Esophagus muscularis mucosa (tissue), 4 donors: ENCODE measurements around the gene ZSWIM2. TPM values are rescaled to one million over a fixed set of nuclear protein-coding genes. Genes with fewer than 3 reads are reported as not detected.

Source experiments
- DNase-seq: peaks from one replicate; pipeline ENCODE4 v3.0.0-alpha.2; 2017; ENCODE audit errors: extremely low spot score
- H3K27ac ChIP-seq, 4 donors: fragments of 200-600 bp; sonication (generic); replicated peaks in 1 of 4; 1 replicate in 3 of 4; 2 replicates in 1 of 4; pipeline ENCODE4 v1.5.1; 2016 to 2019; ENCODE audit warnings: mild to moderate bottlenecking in 1 of 4
- H3K27me3 ChIP-seq, 4 donors: fragments of 200-600 bp; sonication (generic); one replicate each; pipeline versions ENCODE4 v1.5.1 to v1.6.0; 2016 to 2019
- H3K36me3 ChIP-seq, 4 donors: fragments of 200-600 bp; sonication (generic); one replicate each; pipeline ENCODE4 v1.5.1; 2016 to 2019
- H3K4me1 ChIP-seq, 4 donors: fragments of 200-600 bp; sonication (generic); one replicate each; pipeline ENCODE4 v1.5.1; 2016 to 2019
- H3K4me3 ChIP-seq, 4 donors: fragments of 200-600 bp; sonication (generic); 1 replicate in 2 of 4; 2 replicates in 2 of 4; pipeline ENCODE4 v1.5.1; 2016 to 2019; ENCODE audit warnings: mild to moderate bottlenecking in 4 of 4, moderate library complexity in 1 of 4
- H3K9me3 ChIP-seq, 4 donors: fragments of 200-600 bp; sonication (generic); 1 replicate in 3 of 4; 2 replicates in 1 of 4; pipeline ENCODE4 v1.5.1; 2016 to 2019
- EP300 ChIP-seq: sonication (generic); formaldehyde crosslinking; IDR thresholded peaks from one replicate; pipeline ENCODE4 v1.6.1; 2017; ENCODE audit warnings: antibody characterized with exemption
- POLR2A ChIP-seq: fragments of 450-650 bp; IDR thresholded peaks from one replicate; pipeline ENCODE4 v1.6.1; 2017; ENCODE audit warnings: antibody characterized with exemption, moderate library complexity, mild to moderate bottlenecking, low read depth
- POLR2AphosphoS5 ChIP-seq, 2 donors: sonication (generic); formaldehyde crosslinking; IDR thresholded peaks; one replicate each; pipeline ENCODE4 v1.6.1; 2017; ENCODE audit warnings: antibody characterized with exemption in 2 of 2
- whole genome bisulfite sequencing: methylation state at CpG from one replicate; pipeline ENCODE4 v1.1.5; 2018; 5-methylcytosine and 5-hydroxymethylcytosine counted together
- intact Hi-C: fragments of 100-400 bp; cut with DNase I; formaldehyde crosslinking; loops from one replicate; pipeline ENCODE4 v1.15.1; 2023
- total RNA-seq, 4 donors: library from RNA; depleted of rRNA; stranded (reverse); fragments of >200 nt; gene quantifications; one replicate each; pipeline versions ENCODE4 v1.1.0 to v1.2.1, GENCODE V29; 2016
- TF ChIP-seq, protein P1 (sequence below), 3 experiments: fragments of 200-600 bp in 2 of 3; fragments of 450-650 bp in 1 of 3; sonication (generic) in 2 of 3; IDR thresholded peaks; one replicate each; pipeline ENCODE4 v1.5.1; 2017 to 2019; ENCODE audit warnings: antibody characterized with exemption in 3 of 3, mild to moderate bottlenecking in 2 of 3, moderate library complexity in 1 of 3

The ZSWIM2 gene
- total RNA-seq, 4 donors from 2014 or later, result not detected

DNA sequence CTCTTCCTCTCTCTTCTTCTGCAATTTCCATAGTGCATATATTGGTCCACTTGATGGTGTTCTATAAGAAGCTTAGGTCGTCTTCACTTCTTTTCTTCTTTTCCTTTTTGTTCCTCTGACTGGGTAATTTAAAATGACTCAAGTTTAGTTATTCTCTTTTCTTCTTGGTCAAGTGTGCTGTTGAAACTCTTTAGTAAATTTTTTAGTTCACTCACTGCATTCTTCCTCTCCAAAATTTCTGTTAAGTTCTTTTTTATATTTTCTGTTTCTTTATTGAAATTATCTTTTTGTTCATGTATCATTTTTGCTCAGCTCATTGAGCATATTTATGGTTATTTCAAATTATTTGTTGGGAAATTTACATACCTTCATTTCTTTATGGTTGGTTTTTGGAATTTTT, 32.7 kb upstream of the ZSWIM2 start:
- 81% methylated on average over 1 of the region's 1 CpG for WGBS
- Histone ChIP-seq H3K36me3 (no peaks in the 10 kb centered on the region), H3K27me3 (no peaks in the 10 kb centered on the region), H3K27ac (no peak overlapping the region), H3K4me3 (no peak overlapping the region), H3K9me3 (peaks cover 0 to 21% (median 0%) of the 10 kb centered on the region in 4 donors), H3K4me1 (peaks cover 0 to 6% (median 2%) of the 10 kb centered on the region in 4 donors)
- no peak for DNase-seq
- intact Hi-C loops, result no loop called here
- TF ChIP-seq POLR2A, result no peak
- TF ChIP-seq POLR2AphosphoS5 (IDR thresholded peaks at IDR 0.05), result no peak
- no peak for TF ChIP-seq EP300
- TF ChIP-seq, protein P1, sequence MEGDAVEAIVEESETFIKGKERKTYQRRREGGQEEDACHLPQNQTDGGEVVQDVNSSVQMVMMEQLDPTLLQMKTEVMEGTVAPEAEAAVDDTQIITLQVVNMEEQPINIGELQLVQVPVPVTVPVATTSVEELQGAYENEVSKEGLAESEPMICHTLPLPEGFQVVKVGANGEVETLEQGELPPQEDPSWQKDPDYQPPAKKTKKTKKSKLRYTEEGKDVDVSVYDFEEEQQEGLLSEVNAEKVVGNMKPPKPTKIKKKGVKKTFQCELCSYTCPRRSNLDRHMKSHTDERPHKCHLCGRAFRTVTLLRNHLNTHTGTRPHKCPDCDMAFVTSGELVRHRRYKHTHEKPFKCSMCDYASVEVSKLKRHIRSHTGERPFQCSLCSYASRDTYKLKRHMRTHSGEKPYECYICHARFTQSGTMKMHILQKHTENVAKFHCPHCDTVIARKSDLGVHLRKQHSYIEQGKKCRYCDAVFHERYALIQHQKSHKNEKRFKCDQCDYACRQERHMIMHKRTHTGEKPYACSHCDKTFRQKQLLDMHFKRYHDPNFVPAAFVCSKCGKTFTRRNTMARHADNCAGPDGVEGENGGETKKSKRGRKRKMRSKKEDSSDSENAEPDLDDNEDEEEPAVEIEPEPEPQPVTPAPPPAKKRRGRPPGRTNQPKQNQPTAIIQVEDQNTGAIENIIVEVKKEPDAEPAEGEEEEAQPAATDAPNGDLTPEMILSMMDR (IDR thresholded peaks at IDR 0.05), result no peak

DNA sequence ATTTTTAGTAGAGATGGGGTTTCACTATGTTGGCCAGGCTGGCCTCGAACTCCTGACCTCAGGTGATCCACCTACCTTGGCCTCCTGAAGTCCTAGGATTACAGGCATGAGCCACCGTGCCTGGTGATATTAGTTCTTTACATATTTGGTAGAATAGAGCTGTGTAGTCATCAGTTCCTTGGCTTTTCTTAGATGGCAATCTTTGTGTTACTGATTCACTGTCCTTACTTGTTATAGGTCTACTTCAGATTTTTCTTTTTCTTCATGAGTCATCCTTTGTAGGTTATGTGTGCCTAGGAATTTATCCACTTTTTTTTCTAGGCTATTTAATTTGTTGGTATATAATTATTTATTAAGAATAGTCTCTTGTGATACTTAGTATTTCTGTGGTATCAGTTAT, 30.3 kb upstream of the ZSWIM2 start:
- no peaks in the 10 kb centered on the region for H3K36me3 ChIP-seq
- no peak overlapping the region for H3K4me3 ChIP-seq
- DNase-seq, result no peak
- H3K9me3 ChIP-seq, result peaks cover 0 to 21% (median 0%) of the 10 kb centered on the region in 4 donors
- 70% methylated on average over 2 of the region's 2 CpGs for WGBS
- H3K27ac ChIP-seq, result no peak overlapping the region
- H3K4me1 ChIP-seq, result no peaks in the 10 kb centered on the region
- TF ChIP-seq, protein P1 (IDR thresholded peaks at IDR 0.05), result no peak
- no peak for TF ChIP-seq POLR2A
- no peak for TF ChIP-seq EP300
- no peak for TF ChIP-seq POLR2AphosphoS5 (IDR thresholded peaks at IDR 0.05)
- no peaks in the 10 kb centered on the region for H3K27me3 ChIP-seq
- intact Hi-C loops, result no loop called here

DNA sequence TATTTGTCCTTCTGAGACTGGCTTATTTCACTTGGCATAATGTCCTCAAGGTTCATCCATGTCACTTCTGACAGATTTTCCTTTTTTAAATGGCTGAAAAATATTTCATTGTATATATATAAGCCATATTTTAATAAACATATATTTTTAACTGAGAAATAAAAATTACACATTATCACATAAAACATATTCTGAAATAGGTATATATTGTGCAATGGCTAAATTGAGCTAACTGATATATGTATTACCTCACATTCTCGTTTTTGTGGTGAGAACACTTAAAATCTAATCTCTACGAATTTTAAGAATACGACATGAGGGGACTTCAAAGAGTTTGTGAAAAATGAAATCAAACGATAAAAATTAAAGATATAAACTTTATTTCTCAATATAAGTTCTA, 25.7 kb upstream of the ZSWIM2 start:
- Histone ChIP-seq H3K4me3 (no peak overlapping the region), H3K27ac (no peak overlapping the region), H3K4me1 (no peaks in the 10 kb centered on the region), H3K27me3 (no peaks in the 10 kb centered on the region), H3K9me3 (no peaks in the 10 kb centered on the region), H3K36me3 (no peaks in the 10 kb centered on the region)
- intact Hi-C loops, result no loop called here
- TF ChIP-seq POLR2AphosphoS5 (IDR thresholded peaks at IDR 0.05) (no peak), EP300 (no peak), POLR2A (no peak)
- TF ChIP-seq, protein P1 (IDR thresholded peaks at IDR 0.05), result no peak
- 76% methylated on average over 4 of the region's 4 CpGs for WGBS
- no peak for DNase-seq

DNA sequence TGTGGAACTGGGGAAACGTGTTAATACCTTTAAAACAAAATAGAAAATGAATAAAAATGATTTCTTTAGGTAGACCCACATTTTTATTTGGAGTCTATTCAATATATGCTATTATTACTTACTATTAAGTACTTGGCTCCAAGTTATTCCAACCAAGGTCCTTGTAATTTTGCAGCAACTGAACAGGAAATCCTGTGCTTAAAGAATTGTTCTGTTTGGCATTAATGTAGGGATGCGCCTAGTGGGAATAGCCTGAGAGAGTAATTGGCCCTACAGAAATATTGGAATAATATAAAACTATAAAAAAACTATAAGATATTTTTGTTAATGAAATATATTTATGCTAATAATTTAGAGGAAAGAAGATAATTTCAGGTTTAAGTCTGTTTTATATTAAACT, 22.9 kb upstream of the ZSWIM2 start:
- Histone ChIP-seq H3K4me1 (peaks cover 0 to 6% (median 0%) of the 10 kb centered on the region in 4 donors), H3K36me3 (no peaks in the 10 kb centered on the region), H3K27ac (no peak overlapping the region), H3K27me3 (no peaks in the 10 kb centered on the region), H3K9me3 (no peaks in the 10 kb centered on the region), H3K4me3 (no peak overlapping the region)
- 80% methylated on average over 2 of the region's 2 CpGs for WGBS
- intact Hi-C loops, result no loop called here
- no peak for TF ChIP-seq POLR2AphosphoS5 (IDR thresholded peaks at IDR 0.05)
- TF ChIP-seq POLR2A, result no peak
- TF ChIP-seq EP300, result no peak
- TF ChIP-seq, protein P1 (IDR thresholded peaks at IDR 0.05), result no peak
- DNase-seq, result no peak

DNA sequence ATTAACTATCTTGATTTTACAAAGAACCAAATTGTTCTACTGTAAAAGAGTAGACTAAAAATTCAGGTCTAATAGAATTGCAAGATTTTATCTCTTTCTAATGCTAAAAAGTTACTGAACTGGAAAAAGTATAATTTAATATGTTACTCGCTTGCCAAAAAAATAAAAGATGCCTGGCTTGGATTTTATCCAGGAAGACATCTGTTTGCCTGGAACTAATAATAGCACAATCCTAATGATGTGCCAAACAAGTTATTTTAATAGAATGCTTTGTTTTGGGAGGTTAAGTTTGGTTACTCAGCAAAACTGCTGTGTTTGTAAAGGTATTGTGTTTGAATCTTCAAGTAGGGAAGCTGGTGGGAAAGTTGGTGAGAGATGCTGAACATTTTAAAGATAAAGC, 19.4 kb upstream of the ZSWIM2 start:
- no peaks in the 10 kb centered on the region for H3K36me3 ChIP-seq
- intact Hi-C loops, result no loop called here

More for the DNA sequence above, 19.4 kb upstream of the ZSWIM2 start:
- TF ChIP-seq POLR2AphosphoS5 (IDR thresholded peaks at IDR 0.05), result no peak
- no peak for TF ChIP-seq POLR2A
- no peak for TF ChIP-seq EP300
- TF ChIP-seq, protein P1 (IDR thresholded peaks at IDR 0.05), result no peak
- Histone ChIP-seq H3K4me1 (peaks cover 0 to 6% (median 0%) of the 10 kb centered on the region in 4 donors), H3K27ac (no peak overlapping the region), H3K4me3 (no peak overlapping the region), H3K9me3 (no peaks in the 10 kb centered on the region), H3K27me3 (no peaks in the 10 kb centered on the region)
- DNase-seq, result no peak
- WGBS, result 35% methylated on average over 1 of the region's 1 CpG
